GM21737 (cell line): ENCODE results near the gene NEURL1.

Source experiments
- ATAC-seq: cut with Tn5 transposase; IDR thresholded peaks from one replicate; pipeline ENCODE4 v1.9.1; 2021; ENCODE audit warnings: mild to moderate bottlenecking, moderate library complexity; ENCODE audit not compliant: unreplicated experiment

NEURL1 gene

GRCh38 chr10:103557455-103557854, 64.0 kb downstream of the NEURL1 start:
- ATAC-seq = no peak

GRCh38 chr10:103558911-103559310, 65.4 kb downstream of the NEURL1 start:
- ATAC-seq = no peak

GRCh38 chr10:103559776-103560175, 66.3 kb downstream of the NEURL1 start:
- ATAC-seq = no peak

GRCh38 chr10:103560886-103561285, 67.4 kb downstream of the NEURL1 start:
- ATAC-seq = no peak

GRCh38 chr10:103562383-103562782, 68.9 kb downstream of the NEURL1 start:
- ATAC-seq = no peak

GRCh38 chr10:103563231-103564115, 70.0 kb downstream of the NEURL1 start:
- ATAC-seq = no peak

GRCh38 chr10:103564116-103564501, 70.6 kb downstream of the NEURL1 start:
- ATAC-seq = no peak

- no peak for ATAC-seq
Measured at GRCh38 chr10:103564776-103565520, 71.4 kb downstream of the NEURL1 start.

- ATAC-seq = no peak
Measured at GRCh38 chr10:103566536-103566935, 73.0 kb downstream of the NEURL1 start.

GRCh38 chr10:103568505-103568904, 75.0 kb downstream of the NEURL1 start:
- ATAC-seq = no peak

- ATAC-seq = no peak
Measured at GRCh38 chr10:103569896-103570295, 76.4 kb downstream of the NEURL1 start.

- ATAC-seq = no peak
Measured at GRCh38 chr10:103570844-103571655, 77.5 kb downstream of the NEURL1 start.

GRCh38 chr10:103571656-103571975, 78.1 kb downstream of the NEURL1 start:
- no peak for ATAC-seq

- no peak for ATAC-seq
Measured at GRCh38 chr10:103572347-103573204, 79.1 kb downstream of the NEURL1 start.

- ATAC-seq = no peak
Measured at GRCh38 chr10:103573205-103573487, 79.6 kb downstream of the NEURL1 start.

- no peak for ATAC-seq
Measured at GRCh38 chr10:103574097-103575061, 80.9 kb downstream of the NEURL1 start.

GRCh38 chr10:103575416-103576075, 82.0 kb downstream of the NEURL1 start:
- ATAC-seq = no peak

GRCh38 chr10:103576076-103576471, 82.6 kb downstream of the NEURL1 start:
- ATAC-seq = no peak

- no peak for ATAC-seq
Measured at GRCh38 chr10:103576862-103577261, 83.4 kb downstream of the NEURL1 start.
